ENCODE data around the gene PKN2. TPM values are rescaled to one million over a fixed set of nuclear protein-coding genes. Genes with fewer than 3 reads are reported as not detected.
A peak's percentile ranks its signal among the peaks of the same experiment; 100 is the strongest.
"Not testable (repeated sequence)": the region's sequence is repeated elsewhere in the genome, so short reads cannot be mapped to it uniquely, and the experiment has no call there.

The PKN2 gene
- total RNA-seq, 1 donor from 2014 or later, result 56.4 TPM

DNA sequence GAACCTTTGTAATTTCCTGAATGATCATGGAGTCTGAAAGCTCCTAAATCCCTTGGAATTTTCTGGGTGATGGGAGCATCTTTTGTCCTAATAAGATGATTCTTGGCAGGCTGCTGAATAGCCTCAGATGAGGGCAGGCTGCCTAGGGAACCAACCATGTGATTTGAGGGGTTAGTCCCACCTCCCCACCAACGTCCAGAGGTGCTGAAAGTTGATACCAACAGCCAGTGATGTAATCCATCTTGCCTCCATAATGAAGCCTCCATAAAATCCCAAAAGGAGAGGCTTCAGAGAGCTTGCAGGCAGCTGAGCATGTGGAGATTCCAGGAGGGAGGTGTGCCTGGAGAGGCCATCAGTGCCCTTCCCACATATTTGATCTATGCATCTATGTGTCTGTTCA, 163.6 kb downstream of the PKN2 start:
- DNase-seq (ENCODE audit: low spot score) (no peak), ATAC-seq (no peak)
- intact Hi-C loops (cut with DNase I), result no loop called here

DNA sequence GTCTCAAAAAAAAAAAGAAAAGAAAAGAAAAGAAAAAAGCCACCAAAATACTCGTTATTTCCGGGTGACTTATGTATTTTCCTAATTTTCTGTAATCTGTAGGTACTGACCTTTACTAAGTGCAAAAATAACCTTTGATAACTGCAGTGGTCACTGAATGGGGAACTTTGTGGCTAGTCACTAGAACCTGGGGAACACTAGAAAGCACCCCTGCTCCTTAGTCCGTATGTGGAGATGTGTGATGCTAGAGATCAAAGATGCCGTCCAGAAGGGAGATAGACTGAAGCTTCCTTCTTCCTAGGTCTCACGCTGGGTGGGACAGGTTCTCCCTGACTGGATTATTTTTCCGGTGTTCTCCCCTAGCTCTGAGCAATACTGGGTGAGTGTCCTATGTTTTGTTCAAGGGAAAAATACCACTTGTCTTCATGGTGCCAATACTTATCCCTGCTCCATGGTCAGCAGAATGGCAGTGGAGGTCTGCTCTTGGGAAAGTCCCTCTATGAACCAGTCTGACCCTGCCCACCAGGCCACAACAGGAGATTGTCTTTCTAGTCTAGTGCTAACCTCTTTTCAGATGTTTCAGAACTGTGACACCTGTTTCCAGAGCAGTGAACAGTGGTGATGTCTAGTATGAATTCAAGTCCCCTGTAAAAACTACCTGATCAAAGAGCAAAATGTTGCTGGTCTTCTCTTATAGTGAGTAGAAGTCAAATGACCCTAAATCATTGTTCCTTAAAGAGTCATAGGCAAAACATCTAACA, 167.4 kb downstream of the PKN2 start:
- ATAC-seq, result no peak
- DNase-seq (ENCODE audit: low spot score), result no peak
- intact Hi-C loops (cut with DNase I), result loop anchor here (5.0 kb wide), 1 partner anchor 1439 kb away; no protein-coding TSS in a partner anchor

DNA sequence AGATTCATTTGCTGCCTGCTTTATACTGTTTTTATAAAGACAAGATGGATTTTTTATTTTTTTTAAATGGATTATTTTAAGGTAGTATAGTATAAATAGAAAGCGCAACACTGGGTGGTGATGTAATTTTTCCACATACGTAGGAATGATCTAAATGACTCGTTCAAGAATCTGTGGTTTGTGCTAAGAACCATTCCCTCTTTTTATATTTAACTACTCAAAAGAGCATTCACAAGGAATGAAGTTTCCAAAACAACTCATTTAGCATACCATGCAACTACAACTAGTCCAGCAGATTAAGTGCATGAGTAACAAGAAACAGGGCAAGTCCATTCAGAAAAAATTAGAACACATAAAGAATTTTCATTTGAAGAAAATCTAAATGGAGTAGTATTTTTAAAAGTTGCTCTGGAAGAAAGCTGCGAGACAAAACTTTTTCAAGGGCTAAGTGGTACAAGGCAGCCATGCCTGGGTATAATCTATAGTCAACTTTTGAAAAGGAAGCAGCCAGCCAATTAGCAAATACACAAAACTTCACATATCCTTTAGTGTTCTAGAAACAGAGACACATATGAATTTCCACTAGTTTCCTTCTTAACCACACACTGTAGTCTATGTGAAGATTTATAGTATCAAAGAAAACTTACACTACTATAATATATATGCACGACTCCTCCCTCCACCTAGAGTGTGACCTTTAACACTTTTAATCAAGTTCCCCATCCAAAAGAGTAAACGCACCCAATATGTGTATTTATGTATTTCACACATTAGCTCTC, 183.9 kb downstream of the PKN2 start:
- DNase-seq (ENCODE audit: low spot score), result no peak
- intact Hi-C loops (cut with DNase I), result no loop called here
- no peak for ATAC-seq

DNA sequence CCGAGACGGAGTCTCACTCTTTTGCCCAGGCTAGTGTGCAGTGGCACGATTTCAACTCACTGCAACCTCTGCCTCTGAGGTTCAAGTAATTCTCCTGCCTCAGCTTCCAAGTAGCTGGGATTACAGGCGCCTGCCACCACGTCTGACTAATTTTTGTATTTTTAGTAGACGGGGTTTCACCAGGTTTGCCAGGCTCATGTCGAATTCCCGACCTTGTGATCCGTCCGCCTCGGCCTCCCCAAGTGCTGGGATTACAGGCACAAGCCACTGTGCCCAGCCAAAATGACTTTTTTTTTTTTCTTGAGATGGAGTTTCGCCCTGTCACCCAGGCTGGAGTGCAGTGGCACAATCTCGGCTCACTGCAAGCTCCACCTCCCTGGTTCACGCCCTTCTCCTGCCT, 185.6 kb downstream of the PKN2 start:
- ATAC-seq; intact Hi-C loops (cut with DNase I); DNase-seq (ENCODE audit: low spot score): not testable (repeated sequence)

DNA sequence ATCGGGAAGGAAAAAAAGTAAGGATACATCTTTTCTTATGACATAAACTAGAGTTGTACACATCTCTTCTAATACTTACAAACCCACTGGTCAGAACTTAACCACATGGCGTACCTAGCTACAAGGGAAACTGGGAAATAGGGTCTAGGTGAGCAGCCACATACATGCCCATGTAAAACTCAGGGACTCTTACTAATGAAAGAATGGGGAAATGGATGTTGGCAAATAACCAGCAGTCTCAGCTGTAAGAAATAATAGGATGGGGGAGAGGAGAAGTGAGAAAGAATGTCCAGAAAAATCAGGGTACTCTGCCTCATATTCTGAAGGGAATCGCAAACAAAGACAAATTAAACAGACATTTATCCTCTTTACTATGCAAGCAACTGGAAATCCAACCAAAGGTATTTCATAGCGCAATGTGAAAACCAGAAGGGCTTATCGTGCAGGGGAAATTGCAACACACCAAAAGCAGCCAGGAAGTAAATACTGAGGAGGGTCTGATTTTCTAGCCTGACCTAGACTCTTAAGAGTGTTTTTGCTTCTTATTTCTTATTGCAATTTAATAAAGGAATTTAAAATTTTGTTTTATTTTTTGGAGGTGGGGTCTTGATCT, 189.8 kb downstream of the PKN2 start:
- DNase-seq (ENCODE audit: low spot score), result no peak
- ATAC-seq, result no peak
- intact Hi-C loops (cut with DNase I), result no loop called here

DNA sequence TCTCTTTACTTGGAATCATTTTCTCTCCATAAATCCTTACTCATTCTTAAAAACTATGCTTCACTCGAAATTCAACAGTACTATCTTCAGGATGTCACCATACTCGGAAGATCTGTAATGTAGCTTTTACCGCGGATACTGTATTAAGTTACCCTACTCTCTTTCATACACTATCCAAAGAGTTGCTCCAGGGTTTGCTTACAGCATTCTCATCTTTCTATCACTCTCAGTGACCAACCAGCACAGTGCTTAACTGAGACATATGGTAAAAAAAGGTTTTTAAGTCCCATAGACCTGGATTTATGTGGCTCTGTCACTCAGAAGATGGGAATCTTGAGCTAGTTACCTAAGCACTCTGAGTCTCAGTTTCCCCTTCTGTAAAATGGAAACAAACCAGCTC, 191.5 kb downstream of the PKN2 start:
- intact Hi-C loops (cut with DNase I), result no loop called here
- DNase-seq (ENCODE audit: low spot score), result no peak

DNA sequence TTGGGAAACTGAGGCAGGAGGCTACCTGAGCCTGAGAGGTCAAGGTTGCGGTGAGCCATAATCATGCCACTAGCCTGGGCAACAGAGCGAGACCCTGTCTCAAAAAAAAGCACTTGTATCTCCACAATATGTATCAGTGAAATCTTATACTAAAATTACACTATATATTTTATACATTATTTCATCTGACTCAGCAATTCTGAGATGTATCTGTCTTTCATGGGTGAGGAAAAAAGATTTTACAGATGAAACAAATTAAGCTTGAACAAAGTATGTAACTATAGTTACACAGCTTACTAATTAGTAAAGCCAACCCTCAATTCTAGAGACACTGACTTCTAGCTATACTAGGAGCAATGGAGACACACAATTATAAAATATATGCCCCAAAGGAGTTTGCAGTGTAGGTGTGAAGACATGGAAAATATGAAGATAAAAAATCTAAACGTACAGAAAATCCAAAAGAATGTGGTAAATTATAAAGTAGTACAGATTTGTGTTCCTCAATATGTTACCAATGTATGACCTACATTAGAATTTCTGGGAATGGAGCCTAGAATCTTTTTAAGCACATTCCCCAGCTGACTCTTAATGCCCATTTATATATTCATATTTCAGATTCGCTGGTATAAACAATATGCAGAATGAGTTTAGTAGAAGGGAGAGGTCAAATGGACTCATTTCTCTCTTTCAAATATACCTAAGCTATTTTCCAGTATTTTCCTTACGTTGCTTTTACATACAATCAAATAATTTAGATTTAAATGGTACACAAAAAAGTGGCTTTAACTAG, 192.7 kb downstream of the PKN2 start:
- no peak for DNase-seq (ENCODE audit: low spot score)
- no peak for ATAC-seq
- intact Hi-C loops (cut with DNase I), result no loop called here

More for the DNA sequence above, 191.5 kb downstream of the PKN2 start:
- ATAC-seq, result no peak

DNA sequence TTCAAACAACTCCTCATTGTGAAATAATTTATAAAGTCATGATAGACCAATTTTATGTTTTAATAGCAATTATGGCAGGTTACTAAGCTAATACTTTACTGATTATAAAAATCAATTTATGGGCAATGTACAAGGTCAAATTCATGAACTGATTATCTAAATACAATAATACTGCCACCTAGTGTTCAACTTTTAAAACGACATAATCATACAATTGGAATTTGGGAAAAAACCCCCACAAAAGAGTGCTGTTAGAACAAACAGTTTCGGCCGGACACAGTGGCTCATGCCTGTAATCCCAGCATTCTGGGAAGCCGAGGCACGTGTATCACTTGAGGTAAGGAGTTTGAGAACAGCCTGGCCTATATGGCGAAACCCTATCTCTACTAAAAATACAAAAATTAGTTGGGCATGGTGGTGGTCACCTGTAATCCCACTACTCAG, 193.3 kb downstream of the PKN2 start:
- intact Hi-C loops (cut with DNase I), result no loop called here
- ATAC-seq, result peak; percentile 26

DNA sequence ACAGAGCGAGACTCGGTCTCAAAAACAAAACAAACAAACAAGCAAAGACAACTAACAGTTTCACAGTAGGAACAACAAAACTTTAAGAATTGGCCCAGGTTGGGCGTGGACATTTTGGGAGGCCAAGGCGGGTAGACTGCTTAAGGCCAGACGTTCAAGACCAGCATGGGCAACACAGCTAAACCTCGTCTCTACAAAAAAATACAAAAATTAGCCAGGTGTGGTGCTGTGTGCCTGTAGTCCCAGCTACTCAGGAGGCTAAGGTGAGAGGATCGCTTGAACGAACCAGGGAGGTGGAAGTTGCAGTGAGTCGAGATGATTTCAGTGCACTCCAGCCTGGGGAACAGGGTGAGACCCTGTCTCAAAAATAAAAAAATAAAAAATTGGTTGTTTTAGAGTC, 193.8 kb downstream of the PKN2 start:
- intact Hi-C loops (cut with DNase I), result no loop called here
- DNase-seq (ENCODE audit: low spot score), result no peak
- ATAC-seq, result no peak

More for the DNA sequence above, 193.3 kb downstream of the PKN2 start:
- DNase-seq (ENCODE audit: low spot score), result no peak

DNA sequence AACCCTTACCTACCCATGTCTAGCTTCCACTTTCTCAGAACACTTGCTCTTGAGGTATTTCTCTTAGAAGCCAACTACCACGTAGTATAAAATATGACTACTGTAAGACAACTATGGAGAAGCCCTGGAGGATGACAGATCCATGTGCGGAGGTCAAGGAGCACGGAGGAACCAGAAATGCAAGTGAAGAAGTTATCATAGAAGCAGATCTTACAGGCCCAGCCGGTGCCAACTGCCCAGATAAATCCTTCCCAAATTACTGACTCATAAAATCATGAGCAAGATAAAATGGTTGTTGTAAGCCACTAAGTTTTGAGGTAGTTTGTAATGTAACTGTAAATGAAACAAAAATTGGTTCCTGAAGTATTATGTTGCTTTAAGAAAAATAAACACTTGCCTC, 194.7 kb downstream of the PKN2 start:
- DNase-seq (ENCODE audit: low spot score) (no peak), ATAC-seq (no peak)
- intact Hi-C loops (cut with DNase I), result no loop called here

DNA sequence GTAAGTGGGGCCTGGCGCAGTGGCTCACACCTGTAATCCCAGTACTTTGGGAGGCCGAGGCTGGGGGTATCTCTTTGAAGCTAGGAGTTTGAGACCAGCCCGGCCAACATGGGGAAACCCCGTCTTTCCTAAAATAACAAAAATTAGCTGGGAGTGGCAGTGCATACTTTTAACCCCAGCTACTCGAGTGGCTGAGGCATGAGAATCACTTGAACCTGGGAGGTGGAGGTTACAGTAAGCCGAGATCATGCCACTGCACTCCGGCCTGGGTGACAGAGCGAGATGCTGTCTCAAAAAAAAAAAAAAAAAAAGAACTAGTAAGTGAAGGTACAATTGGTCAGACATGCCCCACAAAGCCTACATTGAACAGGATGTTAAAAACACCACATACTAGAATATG, 196.6 kb downstream of the PKN2 start:
- DNase-seq (ENCODE audit: low spot score); intact Hi-C loops (cut with DNase I); ATAC-seq: not testable (repeated sequence)

DNA sequence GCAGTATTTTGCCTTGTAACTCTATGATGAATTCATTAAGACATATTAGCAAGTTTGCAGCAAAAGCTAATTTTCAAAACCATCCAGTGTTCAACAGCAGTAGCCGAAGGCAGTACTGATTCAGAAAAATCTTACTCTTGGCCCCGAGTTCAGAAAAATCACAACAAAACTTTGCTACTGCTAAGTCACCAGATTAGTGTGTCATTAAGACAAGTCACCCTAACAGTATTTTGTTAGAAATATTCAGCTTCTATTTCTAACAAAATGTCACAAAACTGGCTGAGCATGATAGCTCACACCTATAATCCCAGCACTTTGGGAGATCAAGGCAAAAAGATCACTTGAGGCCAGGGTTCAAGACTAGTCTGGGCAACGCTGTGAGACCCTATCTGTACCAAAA, 199.1 kb downstream of the PKN2 start:
- DNase-seq (ENCODE audit: low spot score) (no peak), ATAC-seq (no peak)
- intact Hi-C loops (cut with DNase I), result no loop called here

Other genes with a start within 250 kb of the PKN2 start
- 21.8 TPM for gene GTF2B, start 207.3 kb downstream of the PKN2 start, total RNA-seq

Data from sciatic nerve (tissue), 2 donors.